Vagina (tissue), 2 donors: ENCODE results near the gene FGA.

ENCODE experiments used
- CTCF ChIP-seq, 3 experiments: fragments of 450-650 bp in 2 of 3; fragments of 200-600 bp in 1 of 3; sonication (generic) in 1 of 3; IDR thresholded peaks; one replicate each; pipeline ENCODE4 v1.5.1; 2017 to 2019; ENCODE audit warnings: antibody characterized with exemption in 3 of 3, mild to moderate bottlenecking in 2 of 3, moderate library complexity in 2 of 3
- POLR2A ChIP-seq, 2 donors: fragments of 450-650 bp; IDR thresholded peaks; one replicate each; pipeline ENCODE4 v1.6.1; 2017; ENCODE audit warnings: antibody characterized with exemption in 2 of 2, mild to moderate bottlenecking in 2 of 2, moderate library complexity in 2 of 2
- POLR2AphosphoS5 ChIP-seq, 2 donors: sonication (generic); formaldehyde crosslinking; IDR thresholded peaks; one replicate each; pipeline ENCODE4 v1.9.0; 2017; ENCODE audit warnings: antibody characterized with exemption in 2 of 2, mild to moderate bottlenecking in 2 of 2, low read depth in 1 of 2; ENCODE audit not compliant: insufficient read depth in 1 of 2

GRCh38 chr4:154584259-154584658 is 6.3 kb downstream of the FGA start:
- TF ChIP-seq CTCF (IDR thresholded peaks at IDR 0.05) (no peak), POLR2A (IDR thresholded peaks at IDR 0.05) (no peak), POLR2AphosphoS5 (IDR thresholded peaks at IDR 0.05; ENCODE audit: insufficient read depth in 1 of 2, low read depth in 1 of 2) (no peak)
